HG02938 (cell line): ENCODE measurements around the gene NOX3.
"Not testable (repeated sequence)": the region's sequence is repeated elsewhere in the genome, so short reads cannot be mapped to it uniquely, and the experiment has no call there.

Experiments
- ATAC-seq: cut with Tn5 transposase; IDR thresholded peaks from one replicate; pipeline ENCODE4 v1.9.1; 2021; ENCODE audit warnings: mild to moderate bottlenecking, moderate library complexity; ENCODE audit not compliant: unreplicated experiment

The NOX3 gene

GRCh38 chr6:155375801-155376200 lies 79.8 kb downstream of the NOX3 start:
- no peak for ATAC-seq

- ATAC-seq: no peak
Measured at GRCh38 chr6:155374681-155375080, 81.0 kb downstream of the NOX3 start.

GRCh38 chr6:155373276-155373675 lies 82.4 kb downstream of the NOX3 start:
- no peak for ATAC-seq

- ATAC-seq: no peak
Measured at GRCh38 chr6:155372256-155372655, 83.4 kb downstream of the NOX3 start.

GRCh38 chr6:155371230-155371629 lies 84.4 kb downstream of the NOX3 start:
- no peak for ATAC-seq

GRCh38 chr6:155366325-155366724 lies 89.3 kb downstream of the NOX3 start:
- no peak for ATAC-seq

- ATAC-seq: no peak
Measured at GRCh38 chr6:155364844-155365437, 90.7 kb downstream of the NOX3 start.

GRCh38 chr6:155364021-155364420 lies 91.6 kb downstream of the NOX3 start:
- ATAC-seq: not testable (repeated sequence)

GRCh38 chr6:155362968-155363632 lies 92.5 kb downstream of the NOX3 start:
- ATAC-seq: not testable (repeated sequence)

GRCh38 chr6:155354167-155354566 lies 101.5 kb downstream of the NOX3 start:
- no peak for ATAC-seq

GRCh38 chr6:155352811-155353210 lies 102.8 kb downstream of the NOX3 start:
- no peak for ATAC-seq

- no peak for ATAC-seq
Measured at GRCh38 chr6:155352130-155352420, 103.6 kb downstream of the NOX3 start.

- ATAC-seq: peak; percentile 98
Measured at GRCh38 chr6:155351273-155352129, 104.1 kb downstream of the NOX3 start.

- ATAC-seq: no peak
Measured at GRCh38 chr6:155349956-155350355, 105.7 kb downstream of the NOX3 start.

GRCh38 chr6:155349129-155349528 lies 106.5 kb downstream of the NOX3 start:
- no peak for ATAC-seq

- ATAC-seq: no peak
Measured at GRCh38 chr6:155347800-155348199, 107.8 kb downstream of the NOX3 start.

GRCh38 chr6:155346957-155347356 lies 108.7 kb downstream of the NOX3 start:
- no peak for ATAC-seq
